ENCODE measurements around the gene MAGI1. TPM values are rescaled to one million over a fixed set of nuclear protein-coding genes. Genes with fewer than 3 reads are reported as not detected.

The MAGI1 gene
- polyA plus RNA-seq, 1 experiment = 14.2 TPM

- no peak for DNase-seq (ENCODE audit: low read depth, low spot score)
- ChIA-PET POLR2A (no interaction called here), CTCF (no interaction called here)
- no peaks in the 10 kb centered on the region for H3K9me3 ChIP-seq (ENCODE audit: control insufficient read depth, insufficient read depth, low read length)
- H3K27ac ChIP-seq (ENCODE audit: low read depth, low read length) = no peak overlapping the region
- H3K27me3 ChIP-seq (ENCODE audit: control insufficient read depth, insufficient read depth, low read length) = no peaks in the 10 kb centered on the region
- no peak overlapping the region for H3K4me3 ChIP-seq (ENCODE audit: low read depth, low read length)
- TF ChIP-seq CTCF (IDR thresholded peaks at IDR 0.05; ENCODE audit: low read depth, low read length) = no peak
Observed at GRCh38 chr3:66077973-66078372, 39.3 kb upstream of the MAGI1 start.

GRCh38 chr3:66076861-66077470 lies 38.2 kb upstream of the MAGI1 start:
- H3K27ac ChIP-seq (ENCODE audit: low read depth, low read length) = no peak overlapping the region
- ChIA-PET CTCF (no interaction called here), POLR2A (no interaction called here)
- no peak for TF ChIP-seq CTCF (IDR thresholded peaks at IDR 0.05; ENCODE audit: low read depth, low read length)
- no peaks in the 10 kb centered on the region for H3K9me3 ChIP-seq (ENCODE audit: control insufficient read depth, insufficient read depth, low read length)
- H3K4me3 ChIP-seq (ENCODE audit: low read depth, low read length) = no peak overlapping the region
- H3K27me3 ChIP-seq (ENCODE audit: control insufficient read depth, insufficient read depth, low read length) = no peaks in the 10 kb centered on the region
- peak; percentile 21 for DNase-seq (ENCODE audit: low read depth, low spot score)

GRCh38 chr3:66075281-66075680 lies 36.6 kb upstream of the MAGI1 start:
- no peaks in the 10 kb centered on the region for H3K9me3 ChIP-seq (ENCODE audit: control insufficient read depth, insufficient read depth, low read length)
- H3K4me3 ChIP-seq (ENCODE audit: low read depth, low read length) = no peak overlapping the region
- TF ChIP-seq CTCF (IDR thresholded peaks at IDR 0.05; ENCODE audit: low read depth, low read length) = no peak
- DNase-seq (ENCODE audit: low read depth, low spot score) = peak; percentile 58
- ChIA-PET CTCF (interaction anchor here (0.9 kb wide), 1 partner anchor 63 kb away, joined by 3 read pairs; no protein-coding TSS in a partner anchor), POLR2A (interaction anchor here (0.8 kb wide), 1 partner anchor 33 kb away, joined by 3 read pairs; no protein-coding TSS in a partner anchor)
- H3K27ac ChIP-seq (ENCODE audit: low read depth, low read length) = no peak overlapping the region
- no peaks in the 10 kb centered on the region for H3K27me3 ChIP-seq (ENCODE audit: control insufficient read depth, insufficient read depth, low read length)

GRCh38 chr3:66073464-66074141 lies 34.9 kb upstream of the MAGI1 start:
- CTCF ChIA-PET = interaction anchor here (0.8 kb wide), 1 partner anchor 10 kb away, joined by 3 read pairs; no protein-coding TSS in a partner anchor
- H3K4me3 ChIP-seq (ENCODE audit: low read depth, low read length) = no peak overlapping the region
- no peaks in the 10 kb centered on the region for H3K27me3 ChIP-seq (ENCODE audit: control insufficient read depth, insufficient read depth, low read length)
- no peak for TF ChIP-seq CTCF (IDR thresholded peaks at IDR 0.05; ENCODE audit: low read depth, low read length)
- POLR2A ChIA-PET = no interaction called here
- H3K9me3 ChIP-seq (ENCODE audit: control insufficient read depth, insufficient read depth, low read length) = peaks cover 4% of the 10 kb centered on the region; the same call in 1 of the 2 replicates
- no peak overlapping the region for H3K27ac ChIP-seq (ENCODE audit: low read depth, low read length)
- DNase-seq (ENCODE audit: low read depth, low spot score) = no peak

- Histone ChIP-seq H3K27ac (ENCODE audit: low read depth, low read length) (no peak overlapping the region), H3K27me3 (ENCODE audit: control insufficient read depth, insufficient read depth, low read length) (no peaks in the 10 kb centered on the region)
- POLR2A ChIA-PET = no interaction called here
Observed at GRCh38 chr3:66068255-66068654, 29.5 kb upstream of the MAGI1 start.

More at GRCh38 chr3:66068255-66068654, 29.5 kb upstream of the MAGI1 start:
- Histone ChIP-seq H3K9me3 (ENCODE audit: control insufficient read depth, insufficient read depth, low read length) (peaks cover 4% of the 10 kb centered on the region; the same call in 1 of the 2 replicates), H3K4me3 (ENCODE audit: low read depth, low read length) (no peak overlapping the region)
- no peak for DNase-seq (ENCODE audit: low read depth, low spot score)
- CTCF ChIA-PET = no interaction called here
- TF ChIP-seq CTCF (IDR thresholded peaks at IDR 0.05; ENCODE audit: low read depth, low read length) = no peak
